ENCODE results near the gene ZNF630. TPM values are rescaled to one million over a fixed set of nuclear protein-coding genes. Genes with fewer than 3 reads are reported as not detected.
"Not testable (repeated sequence)": the region's sequence is repeated elsewhere in the genome, so short reads cannot be mapped to it uniquely, and the experiment has no call there.

ZNF630 gene
- total RNA-seq (2.3 TPM), polyA plus RNA-seq (ENCODE audit: insufficient read depth in 1 of 8, insufficient read length in 8 of 8, low replicate concordance in 1 of 8) (1 to 10 TPM; 1.6 to 2.8 (median 2.0) TPM)
- long read RNA-seq, donor 1: 0 reads
- long read RNA-seq, donor 2: 0 reads
- long read RNA-seq, donor 3: 0 reads
- long read RNA-seq, donor 4: 0 reads
- long read RNA-seq, donor 5: 0 reads
- long read RNA-seq, donor 6, partial matches to known transcripts: 0 of 1 reads
- long read RNA-seq, donor 6, other reads (novel, unspliced or antisense): 0 of 1 reads
- long read RNA-seq, donor 7: 0 reads
- long read RNA-seq, donor 8: 0 reads
- long read RNA-seq, donor 9, partial matches to known transcripts: 0 of 1 reads
- long read RNA-seq, donor 9, other reads (novel, unspliced or antisense): 0 of 1 reads
- long read RNA-seq, donor 10, partial matches to known transcripts: 0 of 2 reads
- long read RNA-seq, donor 10, other reads (novel, unspliced or antisense): 0 of 2 reads
- long read RNA-seq, donor 11: 0 reads

GRCh38 chrX:48071064-48071985 lies at the start of gene ZNF630:
Gene ZNF630 (minus strand): TSS chrX:48071640. CDS start chrX:48066886, 4,754 bp downstream.
- H3K36me3 ChIP-seq (ENCODE audit: control insufficient read depth, insufficient read depth, low read length): no peaks in the 10 kb centered on the region
- peak within 1 kb of the TSS; percentile 80 for H3K27ac ChIP-seq (ENCODE audit: low read length)
- 33% methylated on average over 48 of the region's 48 CpGs for WGBS (ENCODE audit: insufficient coverage)
- no peaks in the 10 kb centered on the region for H3K9me3 ChIP-seq (replicated peaks; ENCODE audit: control insufficient read depth, low read depth, low read length)
- H3K4me1 ChIP-seq (ENCODE audit: control insufficient read depth, insufficient read depth, low read length): peaks cover 4% of the 10 kb centered on the region
- H3K4me3 ChIP-seq (ENCODE audit: low read length): peak within 1 kb of the TSS; percentile 66
- H3K27me3 ChIP-seq (ENCODE audit: control insufficient read depth, insufficient read depth, low read length): no peaks in the 10 kb centered on the region
- DNase-seq: peak; percentile 79

DNA sequence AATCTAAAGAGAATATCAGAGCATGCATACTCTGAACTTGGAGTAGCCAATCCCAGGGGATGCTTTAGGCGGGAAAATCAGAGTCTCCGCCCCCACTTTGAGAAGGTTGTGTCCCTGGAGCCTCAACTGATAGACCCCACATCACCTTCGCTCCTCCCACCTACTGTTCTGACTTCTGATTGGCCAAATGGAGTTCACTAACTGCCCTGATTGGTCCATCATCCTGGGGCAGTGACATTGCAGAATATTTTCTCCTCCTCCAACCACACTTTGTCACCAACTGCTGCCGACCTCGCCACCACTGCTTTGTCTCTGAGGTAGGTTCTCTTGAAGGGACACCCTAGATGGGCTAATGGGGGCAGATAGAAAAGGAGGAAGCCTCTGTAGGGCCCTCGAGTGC lies 36.3 kb upstream of the ZNF630 start:
- Histone ChIP-seq H3K9me3 (replicated peaks; ENCODE audit: control insufficient read depth, low read depth, low read length) (no peaks in the 10 kb centered on the region), H3K36me3 (ENCODE audit: control insufficient read depth, insufficient read depth, low read length) (no peaks in the 10 kb centered on the region), H3K27me3 (ENCODE audit: control insufficient read depth, insufficient read depth, low read length) (no peaks in the 10 kb centered on the region), H3K4me1 (ENCODE audit: control insufficient read depth, insufficient read depth, low read length) (no peaks in the 10 kb centered on the region), H3K27ac (ENCODE audit: low read length) (no peak overlapping the region), H3K4me3 (ENCODE audit: low read length) (no peak overlapping the region)
- no peak for DNase-seq
- WGBS (ENCODE audit: insufficient coverage): 70% methylated on average over 3 of the region's 6 CpGs

GRCh38 chrX:48102874-48103374 lies 31.5 kb upstream of the ZNF630 start:
- WGBS (ENCODE audit: insufficient coverage): 86% methylated on average over 3 of the region's 6 CpGs
- Histone ChIP-seq H3K27ac (ENCODE audit: low read length) (no peak overlapping the region), H3K4me3 (ENCODE audit: low read length) (no peak overlapping the region), H3K9me3 (replicated peaks; ENCODE audit: control insufficient read depth, low read depth, low read length) (no peaks in the 10 kb centered on the region), H3K36me3 (ENCODE audit: control insufficient read depth, insufficient read depth, low read length) (no peaks in the 10 kb centered on the region), H3K27me3 (ENCODE audit: control insufficient read depth, insufficient read depth, low read length) (no peaks in the 10 kb centered on the region), H3K4me1 (ENCODE audit: control insufficient read depth, insufficient read depth, low read length) (no peaks in the 10 kb centered on the region)
- DNase-seq: no peak

DNA sequence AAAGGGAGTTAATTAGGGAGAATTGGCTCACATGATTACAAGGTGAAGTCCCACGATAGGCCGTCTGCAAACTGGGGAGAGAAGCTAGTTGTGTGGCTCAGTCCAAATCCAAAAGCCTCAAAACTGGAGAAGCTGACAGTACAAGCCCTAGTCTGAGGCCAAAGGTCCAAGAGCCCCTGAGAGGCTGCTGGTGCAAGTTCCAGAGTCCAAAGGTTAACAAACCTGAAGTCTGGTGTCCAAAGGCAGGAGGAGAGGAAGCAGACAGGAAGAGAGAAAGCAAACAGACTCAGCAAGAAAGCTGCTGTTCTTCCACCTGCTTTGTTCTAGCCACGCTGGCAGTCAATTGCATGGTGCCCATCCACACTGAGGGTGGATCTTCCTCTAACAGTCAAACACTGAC lies 30.0 kb upstream of the ZNF630 start:
- DNase-seq: no peak
- H3K36me3 ChIP-seq (ENCODE audit: control insufficient read depth, insufficient read depth, low read length): no peaks in the 10 kb centered on the region
- no peak overlapping the region for H3K27ac ChIP-seq (ENCODE audit: low read length)
- H3K4me3 ChIP-seq (ENCODE audit: low read length): no peak overlapping the region
- H3K4me1 ChIP-seq (ENCODE audit: control insufficient read depth, insufficient read depth, low read length): no peaks in the 10 kb centered on the region
- WGBS (ENCODE audit: insufficient coverage): 75% methylated on average over 2 of the region's 3 CpGs
- H3K27me3 ChIP-seq (ENCODE audit: control insufficient read depth, insufficient read depth, low read length): no peaks in the 10 kb centered on the region
- H3K9me3 ChIP-seq (replicated peaks; ENCODE audit: control insufficient read depth, low read depth, low read length): no peaks in the 10 kb centered on the region

DNA sequence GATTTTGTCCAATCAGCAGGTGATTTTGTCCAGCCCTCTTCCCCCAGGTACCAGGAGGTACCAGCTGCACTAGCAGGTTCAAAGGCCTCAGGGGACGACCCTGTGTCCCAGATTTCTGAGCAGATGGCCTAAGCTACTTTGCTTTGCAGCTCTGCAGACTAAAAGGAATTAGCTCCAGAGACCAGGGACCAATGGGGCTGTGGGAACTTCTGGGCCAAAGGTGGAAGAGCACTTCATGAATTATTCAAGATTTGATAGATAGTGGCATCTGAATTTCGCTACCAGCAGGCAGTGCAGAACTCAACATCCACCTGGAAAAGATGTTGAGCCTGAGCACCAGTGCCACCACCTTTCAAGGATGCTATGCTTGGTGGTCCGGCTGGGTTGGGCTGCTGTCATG lies 21.1 kb upstream of the ZNF630 start:
- no CpG with 5 or more reads among the region's 3 CpGs for WGBS (ENCODE audit: insufficient coverage)
- not testable (repeated sequence) for H3K4me1 ChIP-seq (ENCODE audit: control insufficient read depth, insufficient read depth, low read length); DNase-seq

DNA sequence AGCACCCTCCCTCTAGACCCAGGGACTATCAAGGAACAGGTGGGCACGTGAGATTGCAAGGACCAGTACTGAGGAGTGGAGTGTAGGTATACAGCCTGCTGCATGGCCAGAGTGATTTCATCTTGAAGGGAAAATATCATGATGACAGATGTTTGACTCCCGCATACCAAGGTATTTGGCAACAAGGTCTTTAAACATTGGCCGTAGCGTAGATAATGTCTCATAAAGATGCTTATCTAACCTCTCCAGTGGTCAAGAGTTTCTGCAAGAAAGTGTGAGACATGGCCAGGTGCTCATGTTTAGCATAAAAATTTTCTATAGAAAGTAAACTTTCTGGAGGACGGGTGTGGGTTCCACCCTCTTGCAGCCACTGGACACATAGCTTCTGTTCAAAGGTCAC lies 18.7 kb upstream of the ZNF630 start:
- no peak for DNase-seq
- no peaks in the 10 kb centered on the region for H3K36me3 ChIP-seq (ENCODE audit: control insufficient read depth, insufficient read depth, low read length)
- no peaks in the 10 kb centered on the region for H3K9me3 ChIP-seq (replicated peaks; ENCODE audit: control insufficient read depth, low read depth, low read length)
- 63% methylated on average over 1 of the region's 5 CpGs for WGBS (ENCODE audit: insufficient coverage)
- H3K27ac ChIP-seq (ENCODE audit: low read length): no peak overlapping the region
- H3K27me3 ChIP-seq (ENCODE audit: control insufficient read depth, insufficient read depth, low read length): no peaks in the 10 kb centered on the region
- H3K4me1 ChIP-seq (ENCODE audit: control insufficient read depth, insufficient read depth, low read length): no peaks in the 10 kb centered on the region
- no peak overlapping the region for H3K4me3 ChIP-seq (ENCODE audit: low read length)

More for the DNA sequence above, 21.1 kb upstream of the ZNF630 start:
- H3K27ac ChIP-seq (ENCODE audit: low read length); H3K4me3 ChIP-seq (ENCODE audit: low read length); H3K9me3 ChIP-seq (replicated peaks; ENCODE audit: control insufficient read depth, low read depth, low read length); H3K27me3 ChIP-seq (ENCODE audit: control insufficient read depth, insufficient read depth, low read length); H3K36me3 ChIP-seq (ENCODE audit: control insufficient read depth, insufficient read depth, low read length): not testable (repeated sequence)

- H3K27ac ChIP-seq (ENCODE audit: low read length): no peak overlapping the region
- H3K4me3 ChIP-seq (ENCODE audit: low read length): no peak overlapping the region
- DNase-seq: no peak
- H3K4me1 ChIP-seq (ENCODE audit: control insufficient read depth, insufficient read depth, low read length): no peaks in the 10 kb centered on the region
- H3K27me3 ChIP-seq (ENCODE audit: control insufficient read depth, insufficient read depth, low read length): peaks cover 2% of the 10 kb centered on the region
- no peaks in the 10 kb centered on the region for H3K36me3 ChIP-seq (ENCODE audit: control insufficient read depth, insufficient read depth, low read length)
- H3K9me3 ChIP-seq (replicated peaks; ENCODE audit: control insufficient read depth, low read depth, low read length): no peaks in the 10 kb centered on the region
These were observed 14.6 kb upstream of the ZNF630 start for GRCh38 chrX:48086082-48086481.

- 75% methylated on average over 3 of the region's 5 CpGs for WGBS (ENCODE audit: insufficient coverage)
- DNase-seq: no peak
- no peaks in the 10 kb centered on the region for H3K9me3 ChIP-seq (replicated peaks; ENCODE audit: control insufficient read depth, low read depth, low read length)
- H3K4me1 ChIP-seq (ENCODE audit: control insufficient read depth, insufficient read depth, low read length): no peaks in the 10 kb centered on the region
- peaks cover 2% of the 10 kb centered on the region for H3K27me3 ChIP-seq (ENCODE audit: control insufficient read depth, insufficient read depth, low read length)
- no peak overlapping the region for H3K27ac ChIP-seq (ENCODE audit: low read length)
- H3K4me3 ChIP-seq (ENCODE audit: low read length): no peak overlapping the region
- H3K36me3 ChIP-seq (ENCODE audit: control insufficient read depth, insufficient read depth, low read length): no peaks in the 10 kb centered on the region
These were observed 12.3 kb upstream of the ZNF630 start for GRCh38 chrX:48083706-48084105.

DNA sequence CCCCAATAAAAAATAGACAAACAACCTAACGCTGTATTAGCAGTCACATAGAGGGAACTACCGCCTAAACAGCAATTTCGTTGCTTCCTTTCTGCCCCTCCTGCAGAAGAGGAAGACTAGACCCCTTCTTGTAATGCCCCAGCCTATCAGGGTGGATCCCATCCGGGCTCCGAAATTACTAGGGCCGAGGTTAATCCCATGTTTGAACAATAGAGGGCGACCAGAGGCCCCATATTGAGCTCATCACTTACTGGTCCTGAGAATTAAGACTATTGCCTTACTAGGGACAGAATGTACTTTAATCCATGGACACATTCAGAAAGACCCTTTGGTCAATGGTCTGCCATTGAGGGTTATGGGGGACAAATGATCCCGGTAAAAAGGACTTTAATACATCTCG lies 11.8 kb upstream of the ZNF630 start:
- WGBS (ENCODE audit: insufficient coverage): 0% methylated on average over 1 of the region's 9 CpGs
- no peaks in the 10 kb centered on the region for H3K4me1 ChIP-seq (ENCODE audit: control insufficient read depth, insufficient read depth, low read length)
- H3K36me3 ChIP-seq (ENCODE audit: control insufficient read depth, insufficient read depth, low read length): no peaks in the 10 kb centered on the region
- H3K9me3 ChIP-seq (replicated peaks; ENCODE audit: control insufficient read depth, low read depth, low read length): no peaks in the 10 kb centered on the region
- peak; percentile 49 for DNase-seq
- H3K27ac ChIP-seq (ENCODE audit: low read length): no peak overlapping the region
- peaks cover 2% of the 10 kb centered on the region for H3K27me3 ChIP-seq (ENCODE audit: control insufficient read depth, insufficient read depth, low read length)
- no peak overlapping the region for H3K4me3 ChIP-seq (ENCODE audit: low read length)

GRCh38 chrX:48076343-48076742 lies 4.9 kb upstream of the ZNF630 start:
- Histone ChIP-seq H3K4me1 (ENCODE audit: control insufficient read depth, insufficient read depth, low read length) (no peaks in the 10 kb centered on the region), H3K9me3 (replicated peaks; ENCODE audit: control insufficient read depth, low read depth, low read length) (no peaks in the 10 kb centered on the region), H3K36me3 (ENCODE audit: control insufficient read depth, insufficient read depth, low read length) (no peaks in the 10 kb centered on the region), H3K4me3 (ENCODE audit: low read length) (no peak overlapping the region), H3K27me3 (ENCODE audit: control insufficient read depth, insufficient read depth, low read length) (peaks cover under 1% of the 10 kb centered on the region), H3K27ac (ENCODE audit: low read length) (no peak overlapping the region)
- WGBS (ENCODE audit: insufficient coverage): no CpG with 5 or more reads among the region's 2 CpGs
- DNase-seq: no peak

Data from muscle of leg (tissue), 16 donors.